HEK293T (cell line): ENCODE data around the gene ZFR2.

Experiments used
- ARNT ChIP-seq: fragments of 450-650 bp; IDR thresholded peaks from 2 replicates; pipeline ENCODE4 v1.6.1; 2017; ENCODE audit warnings: mild to moderate bottlenecking
- BHLHE40 ChIP-seq: fragments of 450-650 bp; IDR thresholded peaks from 2 replicates; pipeline ENCODE4 v1.6.1; 2016; ENCODE audit warnings: mild to moderate bottlenecking, moderate library complexity, borderline replicate concordance
- ELF4 ChIP-seq: fragments of 450-650 bp; IDR thresholded peaks from 2 replicates; pipeline ENCODE4 v1.6.1; 2017; ENCODE audit warnings: antibody characterized with exemption
- FOXA1 ChIP-seq: fragments of 450-650 bp; IDR thresholded peaks from 2 replicates; pipeline ENCODE4 v1.6.1; 2016; ENCODE audit warnings: mild to moderate bottlenecking
- FOXK2 ChIP-seq: fragments of 450-650 bp; IDR thresholded peaks from 2 replicates; pipeline ENCODE4 v1.6.1; 2016; ENCODE audit warnings: mild to moderate bottlenecking
- FOXM1 ChIP-seq: fragments of 450-650 bp; IDR thresholded peaks from 2 replicates; pipeline ENCODE4 v1.6.1; 2017; ENCODE audit warnings: mild to moderate bottlenecking, borderline replicate concordance
- HDGF ChIP-seq: fragments of 450-650 bp; IDR thresholded peaks from 2 replicates; pipeline ENCODE4 v1.6.1; 2017; ENCODE audit warnings: antibody characterized with exemption, borderline replicate concordance
- L3MBTL2 ChIP-seq: fragments of 450-650 bp; conservative IDR thresholded peaks from 2 replicates; pipeline ENCODE4 v1.6.1; 2016; ENCODE audit warnings: mild to moderate bottlenecking
- LEF1 ChIP-seq: fragments of 450-650 bp; IDR thresholded peaks from 2 replicates; pipeline ENCODE4 v1.6.1; 2017; ENCODE audit warnings: mild to moderate bottlenecking, borderline replicate concordance
- NFRKB ChIP-seq: fragments of 450-650 bp; IDR thresholded peaks from 2 replicates; pipeline ENCODE4 v1.6.1; 2016; ENCODE audit warnings: mild to moderate bottlenecking, moderate library complexity
- SUZ12 ChIP-seq: fragments of 450-650 bp; IDR thresholded peaks from 2 replicates; pipeline ENCODE4 v1.6.1; 2016; ENCODE audit warnings: mild to moderate bottlenecking
- TARDBP ChIP-seq: fragments of 450-650 bp; IDR thresholded peaks from 2 replicates; pipeline ENCODE4 v1.6.1; 2016
- ZNF384 ChIP-seq: fragments of 450-650 bp; IDR thresholded peaks from 2 replicates; pipeline ENCODE4 v1.6.1; 2016

DNA sequence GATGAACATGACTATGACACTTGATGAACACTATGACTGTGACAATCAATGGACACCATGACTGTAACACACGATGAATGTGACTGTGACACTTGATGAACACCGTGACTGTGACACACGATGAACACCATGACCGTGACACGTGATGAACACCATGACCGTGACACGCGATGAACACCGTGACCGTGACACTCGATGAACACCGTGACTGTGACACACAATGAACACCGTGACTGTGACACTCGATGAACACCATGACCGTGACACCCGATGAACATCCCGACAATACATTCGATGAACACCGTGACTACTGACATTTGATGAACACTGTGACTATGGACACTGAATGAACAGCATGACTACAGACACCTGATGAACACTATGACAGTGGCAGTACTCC is 30.9 kb downstream of the ZFR2 start:
- TF ChIP-seq SUZ12 (no peak), L3MBTL2 (no peak), ELF4 (no peak), LEF1 (no peak), FOXM1 (no peak), BHLHE40 (no peak), FOXK2 (no peak), TARDBP (no peak), ARNT (no peak), ZNF384 (no peak), NFRKB (no peak), HDGF (no peak), FOXA1 (no peak)
